ENCODE measurements around the gene PGAM1.
A peak's percentile ranks its signal among the peaks of the same experiment; 100 is the strongest.

PGAM1 gene

GRCh38 chr10:97445722-97446639 is 20.0 kb downstream of the PGAM1 start, which contains the start of the genes EXOSC1 and ZDHHC16 (continued):
- TF ChIP-seq ZBTB6 (tag by site-specific recombination; IDR thresholded peaks at IDR 0.05): 0 out of 2 replicates have a peak, but pooled peaks have one; percentile 21
- TF ChIP-seq ZFP37 (tag by site-specific recombination; IDR thresholded peaks at IDR 0.05): 0 out of 2 replicates have a peak, but pooled peaks have one; percentile 17
- TF ChIP-seq ZNF266 (tag by site-specific recombination; IDR thresholded peaks at IDR 0.05; ENCODE audit: low read depth): no peak
- peak; percentile 76; the same call in 1 of the 2 replicates for TF ChIP-seq HIC1 (tag by site-specific recombination; IDR thresholded peaks at IDR 0.05)
- 0 out of 2 replicates have a peak, but pooled peaks have one; percentile 41 for TF ChIP-seq ZNF341 (tag by site-specific recombination; IDR thresholded peaks at IDR 0.05; ENCODE audit: low read depth)

- H3K4me3 ChIP-seq (ENCODE audit: low read depth, low read length): no peak overlapping the region
- CTCF ChIA-PET: interaction anchor here (0.6 kb wide), 1 partner anchor 13 kb away, joined by 4 read pairs; no protein-coding TSS in a partner anchor
These were observed 24.8 kb downstream of the PGAM1 start for GRCh38 chr10:97450828-97451227.

GRCh38 chr10:97451605-97452004 is 25.6 kb downstream of the PGAM1 start:
- Histone ChIP-seq H3K4me3 (ENCODE audit: low read depth, low read length) (no peak overlapping the region), H3K4me1 (ENCODE audit: control insufficient read depth, insufficient read depth, low read length) (peaks cover 12% of the 10 kb centered on the region), H3K27ac (ENCODE audit: extremely low read depth, low read depth, low read length) (no peak overlapping the region), H3K9me3 (ENCODE audit: control insufficient read depth, insufficient read depth, low read depth, low read length) (no peaks in the 10 kb centered on the region), H3K36me3 (ENCODE audit: control insufficient read depth in 2 of 2, insufficient read depth in 1 of 2, low read length in 2 of 2) (peaks cover 8 to 65% of the 10 kb centered on the region in 2 experiments; a peak in 1 of 3 replicates)
- CTCF ChIA-PET: no interaction called here
- POLR2A ChIA-PET: no interaction called here
- TF ChIP-seq SP3 (tag by site-specific recombination; IDR thresholded peaks at IDR 0.05) (no peak), ZNF629 (tag by site-specific recombination; IDR thresholded peaks at IDR 0.05) (no peak), YY2 (tag by site-specific recombination; IDR thresholded peaks at IDR 0.05) (no peak), BCL11A (tag by site-specific recombination; IDR thresholded peaks at IDR 0.05; ENCODE audit: low read depth) (no peak), ZBTB7A (tag by site-specific recombination; IDR thresholded peaks at IDR 0.05; ENCODE audit: low read depth) (no peak), ZNF843 (tag by site-specific recombination; IDR thresholded peaks at IDR 0.05) (no peak), ZNF600 (tag by site-specific recombination; IDR thresholded peaks at IDR 0.05) (no peak), ZBTB1 (tag by site-specific recombination; IDR thresholded peaks at IDR 0.05) (no peak), ZNF211 (tag by site-specific recombination; IDR thresholded peaks at IDR 0.05; ENCODE audit: low read depth) (no peak), PBX3 (CRISPR knock-in tag; IDR thresholded peaks at IDR 0.05) (no peak), ZNF549 (tag by site-specific recombination; IDR thresholded peaks at IDR 0.05) (no peak), ZNF701 (tag by site-specific recombination; IDR thresholded peaks at IDR 0.05) (no peak), ZSCAN16 (tag by site-specific recombination; IDR thresholded peaks at IDR 0.05) (no peak), ZNF639 (tag by site-specific recombination; IDR thresholded peaks at IDR 0.05) (no peak), ZFHX2 (tag by site-specific recombination; conservative IDR thresholded peaks at IDR 0.05) (no peak), ZNF114 (tag by site-specific recombination; IDR thresholded peaks at IDR 0.05) (no peak), PRDM4 (tag by site-specific recombination; IDR thresholded peaks at IDR 0.05) (no peak), TCF7L2 (IDR thresholded peaks at IDR 0.05; ENCODE audit: borderline replicate concordance, low read depth, low read length) (no peak)

More at GRCh38 chr10:97450828-97451227, 24.8 kb downstream of the PGAM1 start:
- Histone ChIP-seq H3K9me3 (ENCODE audit: control insufficient read depth, insufficient read depth, low read depth, low read length) (no peaks in the 10 kb centered on the region), H3K36me3 (ENCODE audit: control insufficient read depth in 2 of 2, insufficient read depth in 1 of 2, low read length in 2 of 2) (peaks cover 8 to 57% of the 10 kb centered on the region in 2 experiments; a peak in 1 of 3 replicates), H3K4me1 (ENCODE audit: control insufficient read depth, insufficient read depth, low read length) (peaks cover 12% of the 10 kb centered on the region), H3K27ac (ENCODE audit: extremely low read depth, low read depth, low read length) (no peak overlapping the region)
- POLR2A ChIA-PET: no interaction called here
- TF ChIP-seq ZBTB1 (tag by site-specific recombination; IDR thresholded peaks at IDR 0.05): no peak
- TF ChIP-seq ZNF175 (tag by site-specific recombination; IDR thresholded peaks at IDR 0.05): no peak
- TF ChIP-seq ZNF843 (tag by site-specific recombination; IDR thresholded peaks at IDR 0.05): no peak
- TF ChIP-seq SP3 (tag by site-specific recombination; IDR thresholded peaks at IDR 0.05): no peak

All from HEK293 (cell line).